Activated CD8-positive, alpha-beta T cell treated with anti-CD3 and anti-CD28 coated beads for 36 hours (primary cell): ENCODE data around the gene AHNAK. TPM values are rescaled to one million over a fixed set of nuclear protein-coding genes. Genes with fewer than 3 reads are reported as not detected.
"Not testable (repeated sequence)": the region's sequence is repeated elsewhere in the genome, so short reads cannot be mapped to it uniquely, and the experiment has no call there.

ENCODE experiments used
- ATAC-seq: fragments of 200-7000 bp; cut with Tn5 transposase; one replicate; pipeline ENCODE4 v1.10.0; 2021; ENCODE audit warnings: mild to moderate bottlenecking, moderate library complexity
- CTCF ChIA-PET: fragments of 350-600 bp; sonication (Branson Sonifier 250); formaldehyde crosslinking; loops from one replicate; lab custom pipeline; 2021; ENCODE audit warnings: antibody characterized with exemption; lab: Charles Lee
- POLR2A ChIA-PET: fragments of 350-600 bp; sonication (Branson Sonifier 250); formaldehyde crosslinking; loops from one replicate; lab custom pipeline; 2021; ENCODE audit warnings: antibody characterized with exemption; lab: Charles Lee
- DNase-seq: peaks from one replicate; pipeline ENCODE4 v3.0.0-alpha.2; 2020
- H3K27ac Mint-ChIP-seq: one replicate; pipeline ENCODE4 v1.8.0; 2021; ENCODE audit warnings: mild to moderate bottlenecking, mixed read lengths
- H3K27me3 Mint-ChIP-seq: one replicate; pipeline ENCODE4 v1.8.0; 2021; ENCODE audit warnings: mixed read lengths
- H3K36me3 Mint-ChIP-seq: one replicate; pipeline ENCODE4 v1.8.0; 2021; ENCODE audit warnings: low read depth, mixed read lengths
- H3K4me1 Mint-ChIP-seq: one replicate; pipeline ENCODE4 v1.8.0; 2021; ENCODE audit warnings: low read depth, mixed read lengths
- H3K4me3 Mint-ChIP-seq: one replicate; pipeline ENCODE4 v1.8.0; 2021; ENCODE audit warnings: mild to moderate bottlenecking, moderate library complexity, mixed read lengths
- H3K9me3 Mint-ChIP-seq: one replicate; pipeline ENCODE4 v1.8.0; 2021; ENCODE audit warnings: mixed read lengths
- CTCF ChIP-seq: fragments of 200-600 bp; IDR thresholded peaks from one replicate; pipeline ENCODE4 v1.8.0; 2022; ENCODE audit warnings: antibody characterized with exemption, mild to moderate bottlenecking
- intact Hi-C: fragments of 100-400 bp; cut with micrococcal nuclease; formaldehyde crosslinking; loops from one replicate; pipeline ENCODE4 v1.10.0; 2022
- total RNA-seq, 2 experiments: library from RNA; stranded (reverse); gene quantifications; one replicate each; pipeline ENCODE4 v1.2.3, GENCODE V29; 2021

The AHNAK gene
- total RNA-seq, 2 experiments from 2014 or later: 41.1 to 43.0 TPM

- no peaks in the 10 kb centered on the region for H3K36me3 Mint-ChIP-seq
- no peak for ATAC-seq
- H3K27me3 Mint-ChIP-seq: peaks cover 6% of the 10 kb centered on the region
Observed at GRCh38 chr11:62452261-62452660, 94.3 kb downstream of the AHNAK start.

GRCh38 chr11:62451241-62451621 lies 95.4 kb downstream of the AHNAK start:
- DNase-seq (no peak), ATAC-seq (no peak)
- intact Hi-C loops: no loop called here
- Mint-ChIP-seq H3K4me1 (no peaks in the 10 kb centered on the region), H3K9me3 (no peaks in the 10 kb centered on the region), H3K27me3 (peaks cover 7% of the 10 kb centered on the region), H3K36me3 (no peaks in the 10 kb centered on the region), H3K4me3 (no peak overlapping the region), H3K27ac (no peak overlapping the region)
- POLR2A ChIA-PET: no interaction called here
- CTCF ChIA-PET: interaction anchor here (0.6 to 3.3 kb wide), 3 partner anchors 23 to 56 kb away, joined by 3 to 16 read pairs (median 4); no protein-coding TSS in a partner anchor
- no peak for TF ChIP-seq CTCF

More at GRCh38 chr11:62452261-62452660, 94.3 kb downstream of the AHNAK start:
- Mint-ChIP-seq H3K27ac (no peak overlapping the region), H3K9me3 (no peaks in the 10 kb centered on the region), H3K4me3 (no peak overlapping the region), H3K4me1 (no peaks in the 10 kb centered on the region)
- no peak for DNase-seq
- TF ChIP-seq CTCF: no peak
- CTCF ChIA-PET: interaction anchor here (1.0 kb wide), 1 partner anchor 91 kb away, joined by 4 read pairs; no protein-coding TSS in a partner anchor
- intact Hi-C loops: no loop called here
- POLR2A ChIA-PET: no interaction called here

GRCh38 chr11:62450543-62451240 lies 95.9 kb downstream of the AHNAK start:
- ChIA-PET CTCF (interaction anchor here (0.9 to 3.3 kb wide), 2 partner anchors 26 to 56 kb away, joined by 3 to 16 read pairs; no protein-coding TSS in a partner anchor), POLR2A (no interaction called here)
- H3K27ac Mint-ChIP-seq: no peak overlapping the region
- no peaks in the 10 kb centered on the region for H3K36me3 Mint-ChIP-seq
- intact Hi-C loops: no loop called here
- H3K27me3 Mint-ChIP-seq: peaks cover 11% of the 10 kb centered on the region
- no peaks in the 10 kb centered on the region for H3K9me3 Mint-ChIP-seq
- DNase-seq (no peak), ATAC-seq (peak; percentile 30)
- no peaks in the 10 kb centered on the region for H3K4me1 Mint-ChIP-seq
- no peak for TF ChIP-seq CTCF
- no peak overlapping the region for H3K4me3 Mint-ChIP-seq

GRCh38 chr11:62449912-62450311 lies 96.7 kb downstream of the AHNAK start:
- ATAC-seq, H3K27ac Mint-ChIP-seq, H3K9me3 Mint-ChIP-seq, intact Hi-C loops, H3K36me3 Mint-ChIP-seq, DNase-seq, POLR2A ChIA-PET, H3K4me1 Mint-ChIP-seq, H3K4me3 Mint-ChIP-seq: not testable (repeated sequence)
- H3K27me3 Mint-ChIP-seq: peaks cover 13% of the 10 kb centered on the region
- CTCF ChIA-PET: interaction anchor here (3.3 kb wide), 1 partner anchor 25 kb away, joined by 16 read pairs; no protein-coding TSS in a partner anchor

- H3K27me3 Mint-ChIP-seq: peaks cover 16% of the 10 kb centered on the region
- ATAC-seq (no peak), DNase-seq (no peak)
- no peaks in the 10 kb centered on the region for H3K36me3 Mint-ChIP-seq
- TF ChIP-seq CTCF: no peak
- intact Hi-C loops: no loop called here
- H3K27ac Mint-ChIP-seq: no peak overlapping the region
- CTCF ChIA-PET: interaction anchor here (1.2 to 3.3 kb wide), 2 partner anchors 12 to 25 kb away, joined by 3 to 16 read pairs; no protein-coding TSS in a partner anchor
- POLR2A ChIA-PET: interaction anchor here (1.4 kb wide), 1 partner anchor 7 kb away, joined by 4 read pairs; no protein-coding TSS in a partner anchor
- no peaks in the 10 kb centered on the region for H3K9me3 Mint-ChIP-seq
- peaks cover 2% of the 10 kb centered on the region for H3K4me1 Mint-ChIP-seq
- H3K4me3 Mint-ChIP-seq: no peak overlapping the region
Observed at GRCh38 chr11:62449451-62449851, 97.2 kb downstream of the AHNAK start.
